ENCODE data around the gene CFAP161.

DNA sequence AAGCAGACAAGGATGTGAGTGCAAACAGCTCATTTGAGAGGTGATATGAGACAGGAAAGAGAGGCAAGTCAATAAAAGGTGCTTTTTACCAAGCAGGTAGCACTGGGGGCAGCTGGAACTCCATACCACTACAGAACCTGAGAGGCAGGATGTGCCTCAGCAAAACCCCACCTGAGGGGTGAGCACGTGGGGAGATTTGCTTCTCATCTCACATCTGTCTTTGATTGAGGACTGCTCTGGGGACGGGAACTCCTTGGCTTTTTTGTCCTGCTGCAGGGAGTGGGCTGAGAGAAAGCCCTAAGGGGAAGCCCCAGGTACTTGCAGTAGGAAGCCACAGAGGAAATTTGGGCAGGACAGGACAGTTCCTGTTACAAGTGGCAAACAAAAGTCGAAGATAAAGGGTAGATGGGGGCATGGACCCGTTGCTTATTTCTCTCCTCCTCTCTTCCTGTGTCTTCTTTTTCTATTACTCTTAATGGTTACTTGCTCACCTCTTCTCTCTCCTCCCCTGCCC is 27.1 kb downstream of the CFAP161 start:
- TF ChIP-seq, protein P1, sequence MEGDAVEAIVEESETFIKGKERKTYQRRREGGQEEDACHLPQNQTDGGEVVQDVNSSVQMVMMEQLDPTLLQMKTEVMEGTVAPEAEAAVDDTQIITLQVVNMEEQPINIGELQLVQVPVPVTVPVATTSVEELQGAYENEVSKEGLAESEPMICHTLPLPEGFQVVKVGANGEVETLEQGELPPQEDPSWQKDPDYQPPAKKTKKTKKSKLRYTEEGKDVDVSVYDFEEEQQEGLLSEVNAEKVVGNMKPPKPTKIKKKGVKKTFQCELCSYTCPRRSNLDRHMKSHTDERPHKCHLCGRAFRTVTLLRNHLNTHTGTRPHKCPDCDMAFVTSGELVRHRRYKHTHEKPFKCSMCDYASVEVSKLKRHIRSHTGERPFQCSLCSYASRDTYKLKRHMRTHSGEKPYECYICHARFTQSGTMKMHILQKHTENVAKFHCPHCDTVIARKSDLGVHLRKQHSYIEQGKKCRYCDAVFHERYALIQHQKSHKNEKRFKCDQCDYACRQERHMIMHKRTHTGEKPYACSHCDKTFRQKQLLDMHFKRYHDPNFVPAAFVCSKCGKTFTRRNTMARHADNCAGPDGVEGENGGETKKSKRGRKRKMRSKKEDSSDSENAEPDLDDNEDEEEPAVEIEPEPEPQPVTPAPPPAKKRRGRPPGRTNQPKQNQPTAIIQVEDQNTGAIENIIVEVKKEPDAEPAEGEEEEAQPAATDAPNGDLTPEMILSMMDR (IDR thresholded peaks at IDR 0.05; ENCODE audit: low read length) = no peak
- TF ChIP-seq EZH2 (optimal IDR thresholded peaks at IDR 0.05; ENCODE audit: low read depth, low read length) = no peak
